Loucy (cell line): ENCODE measurements around the gene ACTA2.

Experiments
- H2AFZ ChIP-seq: fragments of 200-600 bp; sonication (generic); 2 replicates; pipeline ENCODE4 v1.6.0; 2016; ENCODE audit warnings: antibody characterized with exemption, mild to moderate bottlenecking, low read length, moderate library complexity
- H3F3A ChIP-seq: fragments of 200-600 bp; 2 replicates; pipeline ENCODE4 v1.6.0; 2016; ENCODE audit warnings: antibody characterized with exemption, low read depth, mild to moderate bottlenecking
- H3K27me3 ChIP-seq: fragments of 200-600 bp; sonication (generic); 2 replicates; pipeline ENCODE4 v1.6.1; 2014; ENCODE audit warnings: low read length, mild to moderate bottlenecking; ENCODE audit not compliant: insufficient read depth, poor library complexity, severe bottlenecking
- H3K36me3 ChIP-seq: fragments of 200-600 bp; sonication (generic); 2 replicates; pipeline ENCODE4 v1.6.1; 2016; ENCODE audit warnings: low read length; ENCODE audit not compliant: insufficient read depth
- H3K4me1 ChIP-seq: fragments of 200-600 bp; sonication (generic); 2 replicates; pipeline ENCODE4 v1.5.1; 2014; ENCODE audit warnings: low read length, mild to moderate bottlenecking; ENCODE audit not compliant: insufficient read depth, poor library complexity, severe bottlenecking
- H3K4me2 ChIP-seq: fragments of 200-600 bp; sonication (generic); 2 replicates; pipeline ENCODE4 v1.6.0; 2014; ENCODE audit warnings: antibody characterized with exemption, low read length, low read depth, mild to moderate bottlenecking; ENCODE audit not compliant: poor library complexity, severe bottlenecking
- H3K4me3 ChIP-seq: fragments of 200-600 bp; sonication (generic); 2 replicates; pipeline ENCODE4 v1.5.1; 2014; ENCODE audit warnings: low read length, mild to moderate bottlenecking, mixed read lengths; ENCODE audit not compliant: poor library complexity, severe bottlenecking
- H3K79me2 ChIP-seq: fragments of 200-600 bp; sonication (generic); 2 replicates; pipeline ENCODE4 v1.6.1; 2014; ENCODE audit warnings: low read length; ENCODE audit not compliant: insufficient read depth
- H3K9ac ChIP-seq: fragments of 200-600 bp; sonication (generic); 2 replicates; pipeline ENCODE4 v1.6.0; 2014; ENCODE audit warnings: mild to moderate bottlenecking, low read depth, low read length, moderate library complexity; ENCODE audit not compliant: poor library complexity, severe bottlenecking
- H3K9me2 ChIP-seq: fragments of 200-600 bp; sonication (generic); replicated peaks from 2 replicates; pipeline ENCODE4 v1.6.1; 2016; ENCODE audit warnings: low read depth, low read length, mixed read lengths
- H3K9me3 ChIP-seq: fragments of 200-600 bp; sonication (generic); 2 replicates; pipeline ENCODE4 v1.6.1; 2014; ENCODE audit warnings: mild to moderate bottlenecking, antibody characterized with exemption, low read length, low read depth; ENCODE audit not compliant: insufficient read depth
- H4K20me1 ChIP-seq: fragments of 200-600 bp; sonication (generic); 2 replicates; pipeline ENCODE4 v1.6.0; 2014; ENCODE audit warnings: antibody characterized with exemption, low read length, mild to moderate bottlenecking; ENCODE audit not compliant: insufficient read depth, poor library complexity, severe bottlenecking
- EZH2phosphoT487 ChIP-seq: fragments of 200-600 bp; IDR thresholded peaks from 2 replicates; pipeline ENCODE4 v1.6.1; 2018; ENCODE audit warnings: antibody characterized with exemption, mild to moderate bottlenecking, moderate library complexity, borderline replicate concordance
- TF ChIP-seq, protein P1 (sequence below): fragments of 200-600 bp; sonication (generic); conservative IDR thresholded peaks from 2 replicates; pipeline ENCODE4 v1.5.1; 2014; ENCODE audit warnings: mild to moderate bottlenecking, antibody characterized with exemption, low read length

ACTA2 gene

DNA sequence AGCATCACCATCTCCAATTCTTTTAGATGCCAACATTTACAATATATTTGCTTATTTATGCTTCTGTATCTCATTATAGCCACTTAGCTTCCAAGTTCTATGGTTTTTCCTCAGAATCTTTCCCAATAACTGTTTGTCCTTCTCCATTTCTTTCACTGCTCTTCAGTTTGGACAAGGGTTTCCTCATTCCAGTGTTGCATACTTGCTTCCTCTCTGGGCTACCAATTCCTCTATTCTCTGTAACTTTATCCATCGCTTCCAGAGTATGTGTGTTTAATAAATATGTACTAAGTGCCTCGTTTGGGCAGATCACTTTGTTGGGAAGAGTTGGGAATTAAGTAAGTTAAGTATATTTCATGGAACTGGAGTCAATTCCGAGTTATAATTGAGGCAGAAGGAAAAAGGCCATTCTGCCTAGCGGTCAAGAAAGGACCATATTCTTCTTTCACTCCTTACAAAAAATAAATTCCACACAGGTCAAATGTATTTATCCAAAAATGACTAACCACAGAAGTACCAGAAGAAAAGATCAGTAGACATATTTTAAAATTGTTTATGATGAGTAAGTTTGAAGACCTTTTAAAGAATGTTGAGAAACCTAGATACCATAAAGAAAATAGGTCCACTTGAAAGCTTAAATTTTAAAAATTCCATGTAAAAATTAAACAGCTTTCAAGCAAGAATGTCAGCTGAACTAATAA lies 61.7 kb downstream of the ACTA2 start:
- 0 out of 2 replicates have a peak, but pooled peaks cover under 1% of the 10 kb centered on the region for H3F3A ChIP-seq
- H3K79me2 ChIP-seq = peaks cover 97% of the 10 kb centered on the region
- no peak overlapping the region for H2AFZ ChIP-seq
- no peaks in the 10 kb centered on the region for H3K9me3 ChIP-seq
- peak overlapping the region; percentile 92 for H3K4me2 ChIP-seq
- H3K36me3 ChIP-seq = peaks cover 18% of the 10 kb centered on the region; the same call in 1 of the 2 replicates
- H3K4me3 ChIP-seq = no peak overlapping the region
- no peaks in the 10 kb centered on the region for H3K27me3 ChIP-seq
- peaks cover 76% of the 10 kb centered on the region for H3K4me1 ChIP-seq
- H4K20me1 ChIP-seq = peaks cover 80% of the 10 kb centered on the region
- H3K9ac ChIP-seq = no peak overlapping the region
- no peaks in the 10 kb centered on the region for H3K9me2 ChIP-seq
- TF ChIP-seq, protein P1, sequence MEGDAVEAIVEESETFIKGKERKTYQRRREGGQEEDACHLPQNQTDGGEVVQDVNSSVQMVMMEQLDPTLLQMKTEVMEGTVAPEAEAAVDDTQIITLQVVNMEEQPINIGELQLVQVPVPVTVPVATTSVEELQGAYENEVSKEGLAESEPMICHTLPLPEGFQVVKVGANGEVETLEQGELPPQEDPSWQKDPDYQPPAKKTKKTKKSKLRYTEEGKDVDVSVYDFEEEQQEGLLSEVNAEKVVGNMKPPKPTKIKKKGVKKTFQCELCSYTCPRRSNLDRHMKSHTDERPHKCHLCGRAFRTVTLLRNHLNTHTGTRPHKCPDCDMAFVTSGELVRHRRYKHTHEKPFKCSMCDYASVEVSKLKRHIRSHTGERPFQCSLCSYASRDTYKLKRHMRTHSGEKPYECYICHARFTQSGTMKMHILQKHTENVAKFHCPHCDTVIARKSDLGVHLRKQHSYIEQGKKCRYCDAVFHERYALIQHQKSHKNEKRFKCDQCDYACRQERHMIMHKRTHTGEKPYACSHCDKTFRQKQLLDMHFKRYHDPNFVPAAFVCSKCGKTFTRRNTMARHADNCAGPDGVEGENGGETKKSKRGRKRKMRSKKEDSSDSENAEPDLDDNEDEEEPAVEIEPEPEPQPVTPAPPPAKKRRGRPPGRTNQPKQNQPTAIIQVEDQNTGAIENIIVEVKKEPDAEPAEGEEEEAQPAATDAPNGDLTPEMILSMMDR = no peak
- no peak for TF ChIP-seq EZH2phosphoT487

DNA sequence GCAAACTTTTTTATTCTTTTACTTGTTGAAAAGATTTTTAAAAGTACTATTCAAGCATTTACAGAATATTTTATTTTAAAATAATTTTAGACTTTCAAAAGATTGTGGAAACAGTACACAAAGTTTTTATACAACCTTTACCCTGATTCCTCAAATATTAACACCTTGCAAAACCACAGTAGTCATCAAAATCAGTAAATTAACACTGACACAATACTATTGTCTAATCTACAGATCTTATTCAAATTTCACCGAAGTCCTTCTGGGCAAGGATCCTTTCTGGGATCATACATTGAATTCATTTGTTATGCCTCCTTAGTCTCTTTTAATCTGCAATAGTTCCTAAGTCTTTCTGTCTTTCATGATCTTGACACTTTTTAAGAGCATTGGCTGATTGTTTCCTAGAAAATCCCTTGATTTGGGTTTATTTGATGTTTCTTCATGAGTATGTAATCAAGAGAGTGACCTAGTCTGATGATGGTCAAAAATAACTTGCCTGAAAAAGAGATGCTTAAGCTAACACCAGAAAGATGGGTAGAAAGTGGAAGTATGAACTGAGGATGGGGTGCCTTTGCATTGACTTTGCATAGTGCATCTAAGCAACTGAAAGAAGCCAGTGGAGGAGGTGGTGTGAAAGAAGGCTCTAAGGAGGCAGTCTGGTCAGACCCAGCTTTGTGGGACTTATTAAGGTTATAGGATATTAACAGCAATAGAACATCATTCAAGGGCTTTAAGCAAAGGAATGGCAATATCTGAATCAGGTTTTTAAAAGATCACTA lies 62.8 kb downstream of the ACTA2 start:
- H4K20me1 ChIP-seq = peaks cover 84% of the 10 kb centered on the region
- 0 out of 2 replicates have a peak, but pooled peaks cover 2% of the 10 kb centered on the region for H3F3A ChIP-seq
- no peak overlapping the region for H3K9ac ChIP-seq
- peak overlapping the region; percentile 17 for H3K4me3 ChIP-seq
- no peaks in the 10 kb centered on the region for H3K9me3 ChIP-seq
- peaks cover 7% of the 10 kb centered on the region; the same call in 1 of the 2 replicates for H3K36me3 ChIP-seq
- TF ChIP-seq, protein P1 = no peak
- TF ChIP-seq EZH2phosphoT487 = no peak
- peaks cover 97% of the 10 kb centered on the region for H3K79me2 ChIP-seq
- no peaks in the 10 kb centered on the region for H3K9me2 ChIP-seq
- peak overlapping the region; percentile 92 for H3K4me2 ChIP-seq
- H3K27me3 ChIP-seq = no peaks in the 10 kb centered on the region
- H2AFZ ChIP-seq = no peak overlapping the region
- H3K4me1 ChIP-seq = peaks cover 83% of the 10 kb centered on the region

DNA sequence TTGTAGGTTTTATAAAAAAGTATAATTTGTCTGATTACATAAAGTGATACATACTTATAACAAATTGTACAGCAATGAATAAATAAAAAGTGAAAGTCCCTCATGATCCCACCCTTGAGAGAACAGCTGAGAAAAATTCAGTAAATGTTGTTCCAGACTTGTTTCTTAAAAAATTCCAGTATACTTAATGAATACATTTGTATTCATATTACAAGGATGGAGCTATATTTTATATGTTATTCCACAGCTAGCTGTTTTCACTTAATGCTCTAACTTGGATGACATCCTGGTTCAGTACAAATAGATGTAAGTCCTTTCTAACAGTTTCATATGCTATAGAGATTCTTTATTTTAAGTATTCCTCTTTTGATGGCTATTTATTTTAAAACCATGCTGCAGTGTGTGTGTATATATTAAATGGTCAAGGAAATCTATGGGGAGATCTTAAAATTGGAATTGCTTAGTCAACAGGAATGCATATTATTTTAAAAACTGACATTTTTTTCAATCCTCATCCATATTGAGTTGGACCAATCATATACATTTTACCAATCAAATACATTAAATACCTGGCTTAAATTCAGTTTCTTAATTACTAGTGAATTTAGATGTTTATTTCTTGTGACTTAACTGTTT lies 63.6 kb downstream of the ACTA2 start:
- Histone ChIP-seq H3K4me3 (peak overlapping the region; percentile 96), H3K4me2 (peak overlapping the region; percentile 92)

More for the DNA sequence above, 63.6 kb downstream of the ACTA2 start:
- Histone ChIP-seq H2AFZ (no peak overlapping the region), H3K9me2 (no peaks in the 10 kb centered on the region), H3K9ac (peak overlapping the region; percentile 26), H3K27me3 (no peaks in the 10 kb centered on the region), H3F3A (0 out of 2 replicates have a peak, but pooled peaks cover 2% of the 10 kb centered on the region), H3K4me1 (peaks cover 87% of the 10 kb centered on the region), H3K79me2 (peaks cover 99% of the 10 kb centered on the region), H3K36me3 (peaks cover 3% of the 10 kb centered on the region; the same call in 1 of the 2 replicates), H3K9me3 (no peaks in the 10 kb centered on the region), H4K20me1 (peaks cover 90% of the 10 kb centered on the region)
- TF ChIP-seq, protein P1 = no peak
- no peak for TF ChIP-seq EZH2phosphoT487
